Stimulated activated CD8-positive, alpha-beta memory T cell treated with anti-CD3 and anti-CD28 coated beads, Interleukin-15, amount 100 ng/mL, for 48 hours (primary cell): ENCODE results near the gene DAAM1.
A peak's percentile ranks its signal among the peaks of the same experiment; 100 is the strongest.

Experiments used
- DNase-seq, 2 donors: peaks; one replicate each; pipeline ENCODE4 v3.0.0-alpha.2; 2020; ENCODE audit warnings: low read depth in 2 of 2

The DAAM1 gene

GRCh38 chr14:59188461-59189090 is at the start of gene DAAM1:
Gene DAAM1 (plus strand): TSS chr14:59188667. CDS start chr14:59263478, 74,811 bp downstream.
- DNase-seq = peak; percentile 92 to 94

GRCh38 chr14:59139324-59139723 is 49.1 kb upstream of the DAAM1 start:
- DNase-seq = no peak

- DNase-seq = no peak
Measured at GRCh38 chr14:59140106-59140843, 48.2 kb upstream of the DAAM1 start.

GRCh38 chr14:59146484-59146883 is 42.0 kb upstream of the DAAM1 start:
- DNase-seq = no peak

- DNase-seq = no peak
Measured at GRCh38 chr14:59147007-59147406, 41.5 kb upstream of the DAAM1 start.

GRCh38 chr14:59148334-59148900 is 40.0 kb upstream of the DAAM1 start:
- no peak for DNase-seq

- DNase-seq = no peak
Measured at GRCh38 chr14:59150990-59151389, 37.5 kb upstream of the DAAM1 start.

- no peak for DNase-seq
Measured at GRCh38 chr14:59154373-59154772, 34.1 kb upstream of the DAAM1 start.

GRCh38 chr14:59155886-59156285 is 32.6 kb upstream of the DAAM1 start:
- no peak for DNase-seq

GRCh38 chr14:59159169-59159568 is 29.3 kb upstream of the DAAM1 start:
- no peak for DNase-seq

GRCh38 chr14:59160506-59160905 is 28.0 kb upstream of the DAAM1 start:
- no peak for DNase-seq

GRCh38 chr14:59161561-59162175 is 26.8 kb upstream of the DAAM1 start:
- DNase-seq = peak; percentile 2 to 3

GRCh38 chr14:59166258-59166657 is 22.2 kb upstream of the DAAM1 start:
- no peak for DNase-seq

- no peak for DNase-seq
Measured at GRCh38 chr14:59175404-59175803, 13.1 kb upstream of the DAAM1 start.

- no peak for DNase-seq
Measured at GRCh38 chr14:59176765-59177164, 11.7 kb upstream of the DAAM1 start.

- no peak for DNase-seq
Measured at GRCh38 chr14:59177262-59177661, 11.2 kb upstream of the DAAM1 start.

- no peak for DNase-seq
Measured at GRCh38 chr14:59181791-59182190, 6.7 kb upstream of the DAAM1 start.

GRCh38 chr14:59182641-59183040 is 5.8 kb upstream of the DAAM1 start:
- DNase-seq = no peak

- DNase-seq = no peak
Measured at GRCh38 chr14:59183150-59183549, 5.3 kb upstream of the DAAM1 start.

GRCh38 chr14:59184396-59184795 is 4.1 kb upstream of the DAAM1 start:
- no peak for DNase-seq

GRCh38 chr14:59185676-59186075 is 2.8 kb upstream of the DAAM1 start:
- no peak for DNase-seq

- no peak for DNase-seq
Measured at GRCh38 chr14:59186306-59186705, 2.2 kb upstream of the DAAM1 start.

GRCh38 chr14:59187118-59187517 is 1.3 kb upstream of the DAAM1 start:
- DNase-seq = no peak
